SH-SY5Y (cell line): ENCODE measurements around the gene STUB1.

Experiments used
- GATA2 ChIP-seq: IDR thresholded peaks from 2 replicates; pipeline ENCODE4 v1.6.1; 2011; ENCODE audit warnings: mild to moderate bottlenecking, low read depth, low read length
- GATA3 ChIP-seq: IDR thresholded peaks from 2 replicates; pipeline ENCODE4 v1.6.1; 2011; ENCODE audit warnings: low read depth, mild to moderate bottlenecking, low read length, moderate library complexity

STUB1 gene

DNA sequence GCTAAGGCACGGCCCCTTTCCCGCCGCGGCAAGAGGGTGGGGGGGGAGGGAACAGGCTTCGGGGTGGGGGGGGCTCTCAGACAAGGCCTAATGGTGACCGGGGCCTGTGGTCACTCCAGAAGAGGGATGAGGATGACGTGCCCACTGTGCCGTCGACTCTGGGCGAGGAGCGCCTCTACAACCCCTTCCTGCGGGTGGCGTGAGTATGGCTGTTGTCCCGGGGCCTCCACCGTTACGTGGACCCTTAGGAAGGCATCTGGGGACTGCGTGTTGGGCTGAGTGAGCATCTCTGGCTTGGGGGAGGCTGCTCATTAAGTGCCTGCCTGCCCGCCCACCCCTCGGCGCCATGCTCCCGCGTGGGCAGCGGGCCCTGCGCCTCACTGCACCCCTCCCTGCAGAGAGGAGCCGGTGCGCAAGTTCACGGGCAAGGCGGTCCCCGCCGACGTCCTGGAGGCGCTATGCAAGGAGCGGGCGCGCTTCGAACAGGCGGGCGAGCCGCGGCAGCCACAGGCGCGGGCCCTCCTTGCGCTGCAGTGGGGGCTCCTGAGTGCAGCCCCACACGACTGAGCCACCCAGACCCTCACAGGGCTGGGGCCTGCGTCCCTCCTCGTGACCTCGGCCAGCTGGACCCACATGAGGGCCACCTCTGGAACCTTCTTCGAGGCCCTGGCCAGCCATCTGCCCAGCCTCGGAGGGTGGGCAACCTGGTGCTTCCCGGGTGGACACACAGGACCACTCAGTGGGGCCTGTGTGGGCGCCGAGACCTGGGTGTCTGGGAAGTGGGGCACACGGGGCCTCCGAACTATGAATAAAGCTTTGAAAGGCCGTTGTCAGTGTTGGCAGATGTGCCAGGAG is 48.9 kb downstream of the STUB1 start:
- TF ChIP-seq GATA3, result no peak
- no peak for TF ChIP-seq GATA2

DNA sequence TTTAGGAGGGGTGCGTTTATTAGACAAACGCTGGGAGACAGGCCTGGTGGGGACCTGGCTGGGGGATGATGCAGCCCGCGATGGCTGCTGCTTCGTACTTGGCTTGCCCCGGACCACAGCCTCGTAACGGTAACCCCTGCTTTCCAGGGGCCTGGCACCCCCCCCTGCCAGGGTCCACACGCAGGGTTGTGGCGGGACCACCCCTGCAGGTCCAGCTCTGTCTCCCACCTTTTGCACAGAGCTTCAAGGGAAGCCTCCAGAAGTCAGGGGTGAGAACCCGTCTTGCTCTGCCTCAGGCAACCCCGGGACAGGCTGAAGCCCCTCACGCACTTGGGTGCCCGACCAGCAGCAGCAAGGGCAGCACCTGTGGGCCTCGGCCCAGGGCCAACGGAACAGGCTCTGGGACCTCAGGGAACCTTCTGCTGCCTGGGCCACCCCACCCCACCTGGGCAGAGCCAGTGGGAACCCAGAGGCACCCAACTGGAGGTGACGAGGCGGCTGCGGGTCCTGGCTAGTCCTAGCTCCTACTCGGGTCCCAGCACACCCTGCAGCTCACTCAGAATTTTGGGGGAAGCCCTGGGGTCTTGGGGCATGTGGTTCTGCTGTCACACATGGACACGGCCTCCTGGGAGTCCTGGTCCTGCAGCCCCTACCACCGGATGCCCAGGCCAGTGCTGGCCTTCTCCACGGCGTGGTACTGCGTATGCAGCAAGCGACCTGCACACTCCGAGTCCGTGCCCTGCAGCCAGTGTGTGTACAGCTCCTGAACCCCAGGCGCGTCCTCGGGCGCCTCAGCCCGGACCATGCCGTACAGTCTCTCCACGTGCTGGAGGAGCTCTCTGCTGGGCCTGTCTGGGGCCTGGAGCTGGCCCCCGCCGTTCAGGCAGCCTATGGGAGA is 49.8 kb downstream of the STUB1 start:
- TF ChIP-seq GATA2 (no peak), GATA3 (no peak)

DNA sequence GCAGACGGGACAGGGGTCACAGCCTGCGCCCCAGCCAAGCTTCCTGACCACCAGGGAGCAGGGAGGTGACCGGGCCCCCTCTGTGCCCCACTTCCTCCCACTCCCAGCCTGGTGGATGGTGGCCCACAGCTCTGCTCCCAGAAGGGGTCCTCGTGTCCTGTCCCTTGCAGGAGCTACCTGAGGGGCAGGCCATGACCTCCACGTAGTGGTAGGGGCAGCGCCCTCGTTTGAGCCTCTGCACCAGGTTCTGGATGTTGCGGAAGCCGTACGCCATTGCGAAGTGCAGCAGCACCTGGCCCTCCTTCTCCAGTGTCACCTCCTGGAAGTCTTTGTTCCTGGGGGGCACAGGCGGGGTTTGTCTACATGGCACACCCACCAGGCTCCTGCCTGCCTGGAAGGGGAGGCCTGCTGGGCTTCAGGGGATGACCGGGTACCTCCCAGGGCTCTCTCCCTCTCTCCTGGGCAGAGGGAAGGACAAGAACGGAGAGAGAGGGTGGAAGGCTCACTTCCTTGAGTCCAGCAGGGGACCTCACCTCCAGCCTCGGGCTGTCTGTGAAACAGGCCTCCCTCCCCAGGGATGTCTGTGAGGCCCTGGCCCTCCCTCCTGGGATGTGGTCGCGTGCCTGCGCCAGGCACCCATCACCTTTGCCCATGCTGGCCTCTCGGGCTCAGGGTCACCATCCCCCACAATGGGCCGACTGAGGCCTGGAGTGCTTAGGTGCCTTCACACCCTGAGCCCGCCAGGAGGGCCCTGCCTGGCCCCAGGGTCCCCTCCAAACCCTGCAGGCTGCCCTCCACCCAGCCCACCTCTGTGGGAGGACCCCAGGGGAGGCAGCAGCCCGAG is 50.7 kb downstream of the STUB1 start:
- TF ChIP-seq GATA3 (no peak), GATA2 (no peak)

DNA sequence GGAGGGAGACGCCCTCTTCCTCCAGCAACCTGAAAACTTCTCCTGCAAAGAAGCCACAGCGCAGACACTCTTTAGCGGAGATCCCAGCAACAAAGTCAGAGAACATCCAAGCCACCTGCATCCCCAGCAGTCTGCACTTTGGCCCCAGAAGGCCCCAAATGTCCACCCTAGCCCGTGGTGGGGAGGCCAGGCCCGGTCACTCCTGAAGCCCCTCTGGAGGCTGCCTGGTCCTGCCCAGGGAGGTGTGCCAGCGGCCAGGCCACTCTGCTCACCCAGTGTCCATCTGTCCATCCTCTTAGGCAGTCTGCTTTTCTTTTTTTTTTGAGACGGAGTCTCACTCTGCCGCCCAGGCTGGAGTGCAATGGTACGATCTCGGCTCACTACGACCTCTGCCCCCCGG is 52.1 kb downstream of the STUB1 start:
- TF ChIP-seq GATA2, result no peak
- no peak for TF ChIP-seq GATA3
